GM21786 (cell line): ENCODE data around the gene ZNF83.
A peak's percentile ranks its signal among the peaks of the same experiment; 100 is the strongest.
"Not testable (repeated sequence)": the region's sequence is repeated elsewhere in the genome, so short reads cannot be mapped to it uniquely, and the experiment has no call there.

Experiments
- ATAC-seq: cut with Tn5 transposase; IDR thresholded peaks from one replicate; pipeline ENCODE4 v1.9.1; 2021; ENCODE audit not compliant: unreplicated experiment

Gene ZNF83

GRCh38 chr19:52570000-52570861 lies 67.9 kb downstream of the ZNF83 start, which contains the start of gene ZNF701:
ZNF701 (plus strand) TSS chr19:52570287; CDS start chr19:52574148, 3,861 bp downstream.
- ATAC-seq = peak; percentile 95

DNA sequence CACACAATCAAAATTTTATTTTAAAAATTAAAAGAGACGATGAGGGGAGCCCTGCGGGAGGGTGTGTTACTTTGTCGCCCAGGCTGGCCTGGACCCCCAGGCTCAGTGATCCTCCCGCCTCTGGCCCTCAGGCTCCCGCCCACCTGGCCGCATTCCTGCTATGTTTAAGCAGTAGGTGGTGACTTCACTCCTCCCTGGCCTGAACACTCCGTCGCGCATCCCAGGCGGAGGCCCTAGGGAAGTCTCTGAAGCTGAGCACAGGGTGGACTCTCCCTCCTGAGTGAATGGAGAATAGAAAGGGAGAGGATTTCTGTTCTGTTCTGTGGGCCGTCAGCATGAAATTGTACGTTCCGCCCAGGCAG lies 68.5 kb downstream of the ZNF83 start:
- ATAC-seq = not testable (repeated sequence)

DNA sequence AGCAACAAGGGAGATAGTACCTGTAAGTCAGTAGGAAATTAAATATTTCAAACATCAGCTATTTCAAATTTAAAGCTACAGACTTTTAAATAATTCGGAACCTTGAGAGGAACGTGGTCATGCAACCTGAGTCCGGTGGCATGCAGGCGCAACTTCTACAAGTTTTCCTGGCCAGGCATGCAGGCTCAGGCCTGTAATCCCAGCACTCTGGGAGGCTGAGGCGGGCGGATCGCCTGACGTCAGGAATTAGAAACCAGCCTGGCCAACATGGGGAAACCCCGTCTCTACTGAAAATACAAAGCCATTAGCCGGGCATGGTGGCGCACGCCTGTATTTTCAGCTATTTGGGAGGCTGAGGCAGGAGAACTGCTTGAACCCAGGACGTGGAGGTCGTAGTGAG lies 70.2 kb downstream of the ZNF83 start:
- ATAC-seq = no peak

DNA sequence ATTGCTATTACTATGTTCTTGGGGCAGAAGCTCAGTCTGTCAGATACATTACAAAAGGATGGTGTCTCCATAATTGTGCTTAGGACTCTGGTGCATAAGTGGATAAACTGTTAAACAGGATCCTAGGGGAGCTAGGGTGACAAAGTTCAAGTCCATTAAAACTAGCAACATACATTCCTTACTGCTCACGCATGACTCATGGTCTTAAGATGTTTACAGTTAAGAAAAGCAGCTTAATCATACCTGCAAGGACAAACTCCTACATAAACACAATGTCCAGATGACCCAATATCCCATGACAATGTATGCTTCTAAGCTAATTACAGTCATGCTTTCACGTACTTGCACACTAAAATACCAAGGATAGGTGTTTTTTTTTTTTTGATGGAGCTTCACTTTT lies 71.6 kb downstream of the ZNF83 start:
- no peak for ATAC-seq

- no peak for ATAC-seq
Measured at GRCh38 chr19:52566121-52566520, 72.0 kb downstream of the ZNF83 start.
